Esophagus mucosa (tissue), 1 donor: ENCODE measurements around the gene KRTAP5-8. TPM values are rescaled to one million over a fixed set of nuclear protein-coding genes. Genes with fewer than 3 reads are reported as not detected.
"Not testable (repeated sequence)": the region's sequence is repeated elsewhere in the genome, so short reads cannot be mapped to it uniquely, and the experiment has no call there.

ENCODE experiments used
- ATAC-seq: fragments of 200-7000 bp; cut with Tn5 transposase; one replicate; pipeline ENCODE4 v1.9.1; 2020
- total RNA-seq: library from RNA; stranded (reverse); gene quantifications from one replicate; pipeline ENCODE4 v1.2.4, GENCODE V29; 2023
- donor health status: DM: yes; HTN: yes; CAD: no.

KRTAP5-8 gene
- total RNA-seq, 1 donor from 2014 or later = 0.32 TPM

- ATAC-seq = no peak
Observed at GRCh38 chr11:71575723-71576424, 38.0 kb downstream of the KRTAP5-8 start.

DNA sequence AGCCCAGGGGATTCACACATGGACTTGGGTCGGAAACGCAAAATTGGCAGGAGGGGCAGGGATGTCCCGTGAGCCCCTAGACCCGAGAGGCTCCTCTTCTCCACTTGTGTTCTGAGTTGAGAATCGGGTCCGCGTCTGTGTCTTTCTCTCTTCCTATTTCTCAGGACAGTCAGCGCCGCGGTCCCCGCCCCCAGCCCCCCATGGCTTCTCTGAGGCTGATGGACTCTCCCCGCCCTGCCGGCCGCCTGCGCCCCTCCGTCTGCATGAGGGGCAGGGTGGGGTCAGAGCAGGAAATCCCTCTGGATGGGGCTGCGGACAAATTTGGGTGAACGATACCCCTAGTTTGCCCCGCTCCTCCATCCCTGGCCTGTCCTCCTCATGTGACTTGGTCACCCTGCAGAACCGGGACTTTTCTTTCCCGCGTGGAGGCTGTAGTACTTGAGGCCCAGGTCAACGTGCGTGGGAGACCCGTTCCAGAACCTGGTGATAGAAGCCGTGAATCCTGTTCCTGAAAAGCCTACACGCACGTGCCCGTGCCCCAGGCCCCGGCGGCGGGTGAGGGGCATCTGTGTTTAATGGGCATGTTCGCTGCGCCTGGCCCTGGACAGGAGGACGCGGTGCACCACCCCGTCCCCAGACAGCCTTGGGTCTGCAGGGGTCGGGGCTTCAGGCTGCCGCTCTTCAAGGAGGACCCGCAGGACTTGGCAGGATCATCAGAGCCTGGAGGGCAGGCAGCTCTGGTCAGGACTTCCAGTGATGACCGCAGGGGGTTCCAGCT lies 39.1 kb downstream of the KRTAP5-8 start:
- ATAC-seq = not testable (repeated sequence)

GRCh38 chr11:71577469-71578004 lies 39.7 kb downstream of the KRTAP5-8 start:
- no peak for ATAC-seq

DNA sequence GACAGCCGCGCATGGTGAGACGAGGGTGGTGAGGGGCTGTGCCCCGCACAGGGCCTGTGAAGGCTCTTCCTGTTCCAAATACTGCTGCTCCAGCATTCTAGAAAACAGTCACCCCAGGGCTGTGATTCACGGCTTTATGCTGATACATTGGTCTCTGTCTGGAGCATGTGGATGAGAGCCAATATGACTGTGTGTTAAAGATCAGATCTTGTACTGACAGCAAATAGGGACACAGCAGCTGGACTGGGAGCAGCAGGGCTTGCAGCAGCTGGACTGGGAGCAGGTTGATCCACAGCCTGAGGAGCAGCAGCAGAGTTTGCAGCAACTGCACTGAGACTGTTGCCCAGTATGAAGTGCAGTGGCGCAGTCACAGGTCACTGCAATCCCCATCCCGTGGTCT lies 41.7 kb downstream of the KRTAP5-8 start:
- peak; percentile 19 for ATAC-seq

GRCh38 chr11:71580057-71581003 lies 42.5 kb downstream of the KRTAP5-8 start:
- peak; percentile 75 for ATAC-seq

GRCh38 chr11:71581826-71582225 lies 44.0 kb downstream of the KRTAP5-8 start:
- ATAC-seq = no peak

DNA sequence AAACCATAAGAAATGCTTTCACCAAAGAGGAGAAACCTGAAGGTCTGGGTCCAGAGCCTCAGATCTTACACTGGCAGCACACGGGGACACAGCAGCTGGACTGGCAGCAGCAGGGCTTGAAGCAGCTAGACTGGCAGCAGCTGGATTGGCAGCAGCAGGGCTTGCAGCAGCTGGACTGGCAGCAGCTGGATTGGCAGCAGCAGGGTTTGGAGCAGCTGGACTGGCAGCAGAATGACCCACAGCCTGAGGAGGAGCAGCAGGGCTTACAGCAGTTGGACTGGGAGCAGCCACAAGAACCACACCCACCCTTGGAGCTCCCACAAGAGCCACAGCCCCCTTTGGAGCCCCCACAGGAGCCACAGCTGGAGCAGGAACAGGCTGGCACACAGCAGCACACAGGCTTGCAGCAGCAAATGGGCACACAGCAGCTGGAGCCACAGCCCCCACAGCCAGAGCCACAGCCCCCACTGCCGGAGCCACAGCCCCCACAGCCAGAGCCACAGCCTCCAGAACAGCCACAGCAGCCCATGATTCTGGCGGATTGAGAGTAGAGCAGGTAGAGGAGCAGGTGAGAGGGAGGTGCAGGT lies 44.6 kb downstream of the KRTAP5-8 start, which contains the start of gene KRTAP5-11:
Gene KRTAP5-11 (minus strand): TSS at position 567 of the 587 bp plus-strand sequence. CDS start 38 bp downstream, at position 529.
- ATAC-seq = no peak

- not testable (repeated sequence) for ATAC-seq
Observed at GRCh38 chr11:71582969-71583368, 45.1 kb downstream of the KRTAP5-8 start.

- ATAC-seq = not testable (repeated sequence)
Observed at GRCh38 chr11:71585673-71586072, 47.8 kb downstream of the KRTAP5-8 start.

DNA sequence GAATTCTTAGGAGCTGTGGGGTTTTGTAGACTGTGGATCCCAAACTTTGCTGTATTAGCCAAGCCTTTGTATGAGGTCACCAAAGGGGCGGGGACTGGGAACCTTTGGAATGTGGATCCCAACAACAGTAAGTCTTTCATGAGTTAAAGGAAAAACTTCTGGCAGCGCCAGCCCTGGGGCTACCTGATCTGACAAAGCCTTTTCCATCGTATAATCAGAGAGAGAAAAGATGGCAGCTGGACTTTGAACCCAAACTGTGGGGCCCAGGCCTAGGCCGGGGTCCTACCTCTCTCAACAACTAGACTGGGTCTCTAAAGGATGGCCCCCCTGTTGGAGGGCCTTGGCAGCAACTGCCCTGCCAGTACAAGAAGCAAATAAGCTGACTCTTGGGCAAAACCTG lies 50.5 kb downstream of the KRTAP5-8 start:
- not testable (repeated sequence) for ATAC-seq

Other genes with a start within 250 kb of the KRTAP5-8 start
- gene DHCR7, start 89.6 kb upstream of the KRTAP5-8 start, total RNA-seq = 130 TPM
- 67.7 TPM for gene NADSYN1, start 84.8 kb upstream of the KRTAP5-8 start, total RNA-seq
- 0.16 TPM for gene KRTAP5-7, start 10.8 kb upstream of the KRTAP5-8 start, total RNA-seq
- 0.36 TPM for gene KRTAP5-9, start 10.4 kb downstream of the KRTAP5-8 start, total RNA-seq
- gene KRTAP5-10, start 27.5 kb downstream of the KRTAP5-8 start, total RNA-seq = 0.16 TPM
- not detected for gene KRTAP5-11, start 44.9 kb downstream of the KRTAP5-8 start, total RNA-seq